Right lobe of liver (tissue), 6 donors: ENCODE data around the gene ZBTB16. TPM values are rescaled to one million over a fixed set of nuclear protein-coding genes. Genes with fewer than 3 reads are reported as not detected.

ENCODE experiments used
- ATAC-seq, 4 donors: fragments of 200-7000 bp; cut with Tn5 transposase; one replicate each; pipeline ENCODE4 v1.9.1; 2020; ENCODE audit warnings: mild to moderate bottlenecking in 4 of 4, moderate library complexity in 4 of 4
- DNase-seq, 3 donors: peaks; one replicate each; pipeline ENCODE4 v3.0.0-alpha.2; 2020
- H3K27ac ChIP-seq, 3 donors: fragments of 200-600 bp; one replicate each; pipeline ENCODE4 v1.8.0; 2022
- H3K27me3 ChIP-seq, 2 donors: fragments of 200-600 bp; one replicate each; pipeline ENCODE4 v1.8.0; 2022
- H3K36me3 ChIP-seq, 4 donors: fragments of 200-600 bp; sonication (generic) in 1 of 4; one replicate each; pipeline versions ENCODE4 v1.5.1 to v1.8.0; 2017 to 2022; ENCODE audit warnings: control low read depth in 1 of 4
- H3K4me1 ChIP-seq, 4 donors: fragments of 200-600 bp; sonication (generic) in 1 of 4; one replicate each; pipeline versions ENCODE4 v1.5.1 to v1.8.0; 2017 to 2022; ENCODE audit warnings: control low read depth in 1 of 4
- H3K4me3 ChIP-seq, 3 donors: fragments of 200-600 bp; one replicate each; pipeline ENCODE4 v1.8.0; 2022
- H3K9me3 ChIP-seq, 4 donors: fragments of 200-600 bp; sonication (generic) in 1 of 4; one replicate each; pipeline versions ENCODE4 v1.5.1 to v1.8.0; 2017 to 2022; ENCODE audit warnings: control low read depth in 1 of 4
- CTCF ChIP-seq, 4 donors: fragments of 200-600 bp in 3 of 4; fragments of 450-650 bp in 1 of 4; IDR thresholded peaks; one replicate each; pipeline versions ENCODE4 v1.5.1 to v1.8.0; 2016 to 2022; ENCODE audit warnings: antibody characterized with exemption in 4 of 4, mild to moderate bottlenecking in 2 of 4
- POLR2A ChIP-seq: fragments of 450-650 bp; IDR thresholded peaks from one replicate; pipeline ENCODE4 v1.6.1; 2017; ENCODE audit warnings: antibody characterized with exemption, mild to moderate bottlenecking
- WGBS: methylation state at CpG from one replicate; pipeline ENCODE4 v1.1.6; 2018; ENCODE audit warnings: low coverage, low lambda C conversion rate; ENCODE audit not compliant: insufficient coverage; ENCODE audit errors: missing lambda C conversion rate; 5-methylcytosine and 5-hydroxymethylcytosine counted together
- intact Hi-C, 2 donors: fragments of 100-400 bp; cut with DNase I; formaldehyde crosslinking; loops; one replicate each; pipeline versions ENCODE4 v1.11.2 to v1.14.1; 2022
- total RNA-seq, 6 experiments: library from RNA; depleted of rRNA in 2 of 6; stranded (reverse); fragments of >200 nt in 2 of 6; fragmentation: NEBNext Ultra II Directional in 3 of 6; extraction: Animal tissue kit (Norgen Biotek cat#: 25700) in 3 of 6; gene quantifications; one replicate each; pipeline versions ENCODE4 v1.1.0 to v1.2.4, GENCODE V29; 2016 to 2023
- donor health status: DM: no; HTN: yes; CAD: no.
- donor health status: DM: no; HTN: no; CAD: no.
- donor health status: DM: no; HTN: no; CAD: no.
- donor health status: DM: no; HTN: yes; CAD: no.
- donor health status: DM: no; HTN: yes; CAD: no.

ZBTB16 gene
- total RNA-seq, 6 experiments from 2014 or later, result 13.1 to 205 (median 52.2) TPM

GRCh38 chr11:114256967-114257286, 197.4 kb downstream of the ZBTB16 start:
- 100% methylated on average over 1 of the region's 10 CpGs for WGBS
- Histone ChIP-seq H3K36me3 (peaks cover 0 to 17% (median 4%) of the 10 kb centered on the region in 4 donors), H3K27ac (peak overlapping the region in 2 of 3 donors; percentile 75 to 77), H3K27me3 (no peaks in the 10 kb centered on the region), H3K4me1 (peaks cover 0 to 59% (median 25%) of the 10 kb centered on the region in 4 donors), H3K4me3 (no peak overlapping the region), H3K9me3 (no peaks in the 10 kb centered on the region)
- TF ChIP-seq CTCF (IDR thresholded peaks at IDR 0.05), result no peak
- no peak for TF ChIP-seq POLR2A
- ATAC-seq, result peak in 1 of 4 donors; percentile 2
- intact Hi-C loops, result no loop called here
- DNase-seq, result no peak

- peak overlapping the region; percentile 57 to 77 (median 75) for H3K27ac ChIP-seq
- peak; percentile 68 to 80 (median 79) for DNase-seq
- no peaks in the 10 kb centered on the region for H3K9me3 ChIP-seq
- no peak overlapping the region for H3K4me3 ChIP-seq
- ATAC-seq, result peak; percentile 59 to 79 (median 64)
- WGBS, result 30% methylated on average over 14 of the region's 29 CpGs
- H3K36me3 ChIP-seq, result peaks cover 0 to 9% (median 0%) of the 10 kb centered on the region in 4 donors
- no peaks in the 10 kb centered on the region for H3K27me3 ChIP-seq
- H3K4me1 ChIP-seq, result peaks cover 0 to 67% (median 28%) of the 10 kb centered on the region in 4 donors
- intact Hi-C loops, result no loop called here
- peak; percentile 11 for TF ChIP-seq POLR2A
- TF ChIP-seq CTCF (IDR thresholded peaks at IDR 0.05), result peak in 3 of 4 donors; percentile 13 to 19 (median 16)
Measured at GRCh38 chr11:114257621-114258558, 198.4 kb downstream of the ZBTB16 start.

GRCh38 chr11:114258696-114259095, 199.2 kb downstream of the ZBTB16 start:
- intact Hi-C loops, result no loop called here
- H3K4me3 ChIP-seq, result no peak overlapping the region
- ATAC-seq (no peak), DNase-seq (peak in 1 of 3 donors; percentile 39)
- WGBS, result 67% methylated on average over 7 of the region's 7 CpGs
- TF ChIP-seq CTCF (IDR thresholded peaks at IDR 0.05), result no peak
- no peak for TF ChIP-seq POLR2A
- no peaks in the 10 kb centered on the region for H3K9me3 ChIP-seq
- H3K27me3 ChIP-seq, result no peaks in the 10 kb centered on the region
- peaks cover 0 to 70% (median 32%) of the 10 kb centered on the region in 4 donors for H3K4me1 ChIP-seq
- peaks cover 0 to under 1% (median 0%) of the 10 kb centered on the region in 4 donors for H3K36me3 ChIP-seq
- H3K27ac ChIP-seq, result peak overlapping the region in 2 of 3 donors; percentile 75 to 77

- Histone ChIP-seq H3K27ac (peak overlapping the region in 2 of 3 donors; percentile 75 to 77), H3K4me3 (no peak overlapping the region), H3K9me3 (no peaks in the 10 kb centered on the region), H3K27me3 (no peaks in the 10 kb centered on the region), H3K4me1 (peaks cover 0 to 72% (median 35%) of the 10 kb centered on the region in 4 donors), H3K36me3 (no peaks in the 10 kb centered on the region)
- peak; percentile 34 to 77 (median 76) for DNase-seq
- peak; percentile 6 for TF ChIP-seq POLR2A
- no peak for TF ChIP-seq CTCF (IDR thresholded peaks at IDR 0.05)
- WGBS, result 18% methylated on average over 3 of the region's 10 CpGs
- ATAC-seq, result peak in 3 of 4 donors; percentile 12 to 24 (median 14)
- intact Hi-C loops, result no loop called here
Measured at GRCh38 chr11:114259124-114259526, 199.6 kb downstream of the ZBTB16 start.
